ENCODE results near the gene MIF.
A peak's percentile ranks its signal among the peaks of the same experiment; 100 is the strongest.
"Not testable (repeated sequence)": the region's sequence is repeated elsewhere in the genome, so short reads cannot be mapped to it uniquely, and the experiment has no call there.

The MIF gene

DNA sequence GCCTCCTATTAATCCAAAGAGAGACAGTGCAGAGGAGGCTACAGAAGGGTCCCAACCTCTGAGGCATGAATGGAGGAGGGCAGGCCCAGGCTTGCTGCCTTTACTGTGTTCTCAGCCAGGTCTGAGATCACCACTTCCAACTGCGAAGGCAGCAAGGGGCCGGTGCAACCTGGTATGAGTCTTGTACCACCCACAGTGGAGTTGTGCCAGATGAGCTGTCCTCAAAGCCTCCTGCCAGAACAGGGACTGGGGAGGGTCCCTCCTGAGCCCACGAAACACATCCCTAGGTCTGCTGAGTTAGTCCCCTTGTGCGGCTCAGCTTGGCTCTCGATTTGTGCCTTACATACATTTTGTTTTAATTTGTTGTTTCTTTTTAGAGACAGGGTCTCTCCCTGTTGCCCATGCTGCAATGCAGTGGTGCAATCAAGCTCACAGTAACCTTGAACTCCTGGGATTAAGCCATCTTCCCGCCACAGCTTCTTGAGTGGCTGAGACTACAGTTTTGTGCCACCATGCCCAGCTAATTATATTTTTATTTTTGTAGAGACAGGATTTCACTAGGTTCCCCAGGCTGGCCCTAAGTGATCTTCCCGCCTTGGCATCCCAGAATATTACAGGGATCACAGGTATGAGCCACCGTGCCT is 9.3 kb downstream of the MIF start:
- no peak for DNase-seq (ENCODE audit: low spot score)

DNA sequence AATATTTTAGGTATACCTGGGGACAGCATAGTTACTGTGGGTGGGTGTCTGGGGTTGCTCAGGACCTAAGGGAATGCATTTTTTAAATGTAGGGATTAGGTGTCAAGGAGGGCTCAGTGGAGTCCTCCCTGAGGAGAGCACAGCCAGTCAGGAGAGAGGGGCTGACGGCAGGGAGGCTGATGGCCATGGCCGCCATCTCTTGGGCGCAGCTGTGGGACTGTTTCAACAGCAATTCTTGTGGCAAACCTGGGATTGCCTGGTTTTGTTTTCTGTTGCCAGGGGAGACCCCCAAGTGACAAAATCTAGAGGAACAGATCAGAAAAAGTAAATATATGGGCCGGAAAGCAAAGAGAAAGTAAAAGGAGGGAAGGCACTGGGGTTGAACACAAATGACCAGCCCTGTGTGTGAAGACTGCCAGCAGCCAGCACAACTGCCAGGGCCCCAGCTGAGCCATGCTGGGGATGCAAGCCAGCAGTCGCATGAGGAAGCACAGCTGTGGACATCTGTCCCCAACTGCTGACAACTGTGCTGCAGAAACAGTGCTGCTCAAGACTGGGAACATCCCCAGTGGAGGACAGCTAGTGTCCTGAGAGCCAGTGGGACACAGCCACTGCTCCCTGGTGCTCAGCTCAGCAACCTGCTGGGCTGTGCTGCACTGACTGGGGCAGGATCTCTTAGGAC is 10.5 kb downstream of the MIF start:
- no peak for DNase-seq (ENCODE audit: low spot score)

GRCh38 chr22:23906641-23907040 is 12.5 kb downstream of the MIF start:
- no peak for DNase-seq (ENCODE audit: low spot score)

- not testable (repeated sequence) for DNase-seq (ENCODE audit: low spot score)
These were observed 13.2 kb downstream of the MIF start for GRCh38 chr22:23907423-23907822.

GRCh38 chr22:23908587-23909205 is 14.5 kb downstream of the MIF start:
- DNase-seq (ENCODE audit: low spot score): no peak

- no peak for DNase-seq (ENCODE audit: low spot score)
These were observed 15.2 kb downstream of the MIF start for GRCh38 chr22:23909296-23909898.

- DNase-seq (ENCODE audit: low spot score): no peak
These were observed 16.5 kb downstream of the MIF start for GRCh38 chr22:23910496-23911190.

DNA sequence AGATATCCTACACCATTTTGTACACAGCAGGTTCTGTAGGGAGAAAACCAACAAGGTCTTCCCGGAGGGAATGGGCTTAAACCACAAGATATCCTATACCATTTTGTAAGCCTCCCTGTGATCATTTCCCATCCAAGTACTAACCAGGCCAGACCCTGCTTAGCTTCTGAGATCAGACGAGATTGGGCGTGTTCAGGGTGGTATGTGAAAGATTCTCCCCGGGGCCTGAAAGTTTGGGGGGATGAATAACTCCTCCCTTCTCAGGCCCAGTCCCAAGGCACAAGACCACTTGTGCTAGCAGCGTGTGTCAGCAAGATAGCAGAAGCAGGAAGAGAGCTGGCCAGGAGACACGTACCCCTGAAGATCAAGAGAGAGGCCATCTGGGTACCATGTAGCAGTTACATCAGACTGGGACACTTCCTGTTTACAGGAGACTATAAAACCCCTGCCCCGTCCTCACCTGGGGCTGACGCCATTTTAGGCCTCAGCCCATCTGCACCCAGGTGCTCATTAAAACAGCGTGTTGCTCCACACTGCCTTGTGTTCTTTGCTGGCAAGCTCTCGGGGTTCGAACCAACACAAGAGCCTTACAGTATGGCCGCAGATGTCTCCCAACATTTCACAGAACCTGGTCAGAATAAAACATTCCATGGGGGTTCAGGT is 17.3 kb downstream of the MIF start:
- DNase-seq (ENCODE audit: low spot score): no peak

DNA sequence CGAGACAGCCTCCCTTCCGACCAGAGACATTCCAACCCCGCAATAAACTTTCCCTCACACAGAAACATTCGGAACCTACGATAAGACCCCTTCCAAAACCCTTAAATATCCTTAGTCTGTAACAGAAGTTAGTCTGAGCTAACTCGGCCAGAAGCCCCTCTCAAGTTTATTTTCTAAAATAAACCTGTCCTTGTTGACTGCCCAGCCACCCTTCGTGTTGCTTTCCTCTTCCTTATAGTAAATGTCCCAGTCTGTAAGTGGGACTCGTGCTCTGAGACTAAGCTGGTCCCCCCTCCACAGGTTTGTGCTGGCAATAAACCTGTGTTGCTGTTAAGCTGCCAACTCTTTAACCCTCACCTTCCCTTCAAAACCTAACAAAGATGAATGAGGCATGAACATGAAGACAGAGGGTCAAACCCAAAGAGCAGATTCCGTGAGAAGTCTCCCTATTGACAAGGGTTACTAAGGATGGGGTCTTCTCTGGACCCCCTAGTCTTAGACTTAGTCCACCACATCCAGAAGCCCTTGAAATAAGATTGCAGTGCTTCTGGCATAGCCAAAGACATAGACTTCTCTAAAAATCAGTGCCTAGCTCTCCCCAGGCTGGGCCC is 18.2 kb downstream of the MIF start:
- DNase-seq (ENCODE audit: low spot score): no peak

GRCh38 chr22:23913306-23913660 is 19.1 kb downstream of the MIF start:
- DNase-seq (ENCODE audit: low spot score): peak; percentile 37

DNA sequence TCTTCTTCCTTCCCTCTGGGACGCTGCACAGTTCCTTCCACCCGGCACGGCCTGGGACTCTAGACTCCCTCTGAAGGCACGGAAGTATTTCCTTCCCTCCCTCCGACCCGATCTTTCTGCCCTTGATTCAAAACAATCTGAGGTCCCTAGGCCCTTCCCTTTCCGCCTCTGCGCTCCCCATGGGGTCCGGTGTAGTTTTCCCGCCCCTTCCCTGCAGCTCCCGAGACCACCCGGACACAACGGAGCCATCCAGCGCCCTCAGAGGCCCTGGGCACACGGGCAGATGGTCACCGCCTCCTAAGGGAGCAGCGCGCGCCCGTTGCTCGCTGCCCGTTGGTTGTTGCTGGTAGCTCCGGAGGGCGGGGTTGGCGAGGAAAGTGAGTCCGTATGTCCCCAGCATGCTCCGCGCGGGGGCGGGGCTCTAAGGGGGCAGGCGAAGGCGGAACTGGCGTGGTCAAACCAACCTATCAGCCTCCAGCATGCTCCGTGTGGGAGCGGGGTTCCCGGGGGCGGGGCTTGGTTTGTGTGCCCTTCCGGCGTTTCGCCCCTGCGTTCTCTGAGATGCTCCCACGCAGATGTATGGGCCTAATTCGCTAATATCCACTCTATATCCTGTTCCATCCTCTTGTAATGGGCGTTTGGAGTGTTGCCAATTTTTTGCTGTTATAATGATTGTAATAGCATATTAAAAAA is 19.6 kb downstream of the MIF start:
- peak; percentile 99 for DNase-seq (ENCODE audit: low spot score)

DNA sequence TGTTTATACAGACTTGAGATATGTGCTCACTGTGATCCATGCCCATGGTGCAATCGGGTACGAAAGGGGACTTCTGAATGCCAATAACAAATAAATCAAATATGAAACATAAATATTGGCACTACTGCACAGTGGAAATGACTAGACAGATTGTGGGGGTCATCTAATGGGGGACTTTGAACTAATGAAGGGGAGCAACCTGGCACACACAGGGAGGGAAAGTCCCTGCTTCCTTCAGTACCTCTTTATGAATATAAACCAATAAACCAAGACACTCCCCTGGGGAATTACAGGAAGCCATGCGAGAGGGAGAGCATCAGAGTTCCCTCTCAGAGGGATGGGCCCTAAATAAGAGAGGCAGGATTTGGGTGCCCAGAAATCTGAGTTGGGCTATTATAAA is 21.1 kb downstream of the MIF start:
- DNase-seq (ENCODE audit: low spot score): no peak

GRCh38 chr22:23920267-23920611 is 26.1 kb downstream of the MIF start:
- not testable (repeated sequence) for DNase-seq (ENCODE audit: low spot score)

GRCh38 chr22:23921586-23922201 is 27.5 kb downstream of the MIF start:
- not testable (repeated sequence) for DNase-seq (ENCODE audit: low spot score)

DNA sequence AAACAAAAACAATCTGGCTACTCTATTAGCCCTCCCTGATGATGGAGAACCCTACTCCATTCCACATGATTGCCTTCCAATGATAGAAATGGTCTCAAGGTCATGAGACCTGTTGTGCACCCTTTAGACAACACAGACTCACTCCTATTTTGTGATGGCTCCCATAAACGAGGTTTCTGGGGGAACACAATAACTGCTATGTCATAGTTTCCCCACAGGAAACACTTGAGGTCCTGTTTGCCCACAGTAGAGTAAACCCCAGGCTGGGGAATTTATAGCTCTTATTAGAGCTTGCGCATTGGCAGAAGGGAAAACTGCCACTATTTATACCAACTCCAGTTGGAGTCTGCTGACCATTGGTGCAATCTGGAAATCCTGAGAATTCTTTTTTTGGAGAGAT is 28.7 kb downstream of the MIF start:
- no peak for DNase-seq (ENCODE audit: low spot score)

- DNase-seq (ENCODE audit: low spot score): no peak
These were observed 30.9 kb downstream of the MIF start for GRCh38 chr22:23925020-23925606.

GRCh38 chr22:23926561-23926960 is 32.4 kb downstream of the MIF start:
- no peak for DNase-seq (ENCODE audit: low spot score)

- DNase-seq (ENCODE audit: low spot score): no peak
These were observed 44.3 kb downstream of the MIF start for GRCh38 chr22:23938328-23939016.

GRCh38 chr22:23939017-23939357 is 44.8 kb downstream of the MIF start:
- DNase-seq (ENCODE audit: low spot score): no peak

DNA sequence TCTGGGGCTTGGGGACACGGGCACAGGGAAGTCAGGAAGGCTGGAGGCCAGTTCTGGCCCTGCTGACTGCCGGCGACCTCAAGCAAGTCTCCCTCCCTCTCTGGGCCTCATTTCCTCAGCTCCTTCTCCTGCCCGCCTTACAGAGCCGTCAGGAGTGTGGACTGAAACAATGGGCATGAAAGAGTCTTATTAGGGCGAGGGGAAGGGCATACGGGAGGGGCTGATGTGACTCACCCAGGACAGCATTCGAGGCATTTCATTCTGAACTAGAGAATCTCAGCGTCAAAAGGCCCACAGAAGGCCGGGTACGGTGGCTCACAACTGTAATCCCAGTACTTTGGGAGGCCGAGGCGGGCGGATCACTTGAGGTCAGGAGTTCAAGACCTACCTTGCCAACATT is 46.0 kb downstream of the MIF start:
- not testable (repeated sequence) for DNase-seq (ENCODE audit: low spot score)

Measured in RKO (cell line).